ENCODE results near the gene ATP2B3. TPM values are rescaled to one million over a fixed set of nuclear protein-coding genes. Genes with fewer than 3 reads are reported as not detected.

ATP2B3 gene
- total RNA-seq, 1 experiment from 2014 or later = 0.21 TPM

GRCh38 chrX:153569475-153569874 lies 52.0 kb downstream of the ATP2B3 start:
- Histone ChIP-seq H3K9me3 (ENCODE audit: control insufficient read depth, insufficient read depth, low read depth, low read length) (no peaks in the 10 kb centered on the region), H3K27me3 (ENCODE audit: control insufficient read depth, insufficient read depth, low read length) (no peaks in the 10 kb centered on the region), H3K27ac (ENCODE audit: low read length) (no peak overlapping the region), H3K4me1 (ENCODE audit: control insufficient read depth, insufficient read depth, low read length) (no peaks in the 10 kb centered on the region), H3K36me3 (ENCODE audit: control insufficient read depth, insufficient read depth, low read length) (no peaks in the 10 kb centered on the region), H3K4me3 (ENCODE audit: low read depth in 2 of 2, low read length in 2 of 2) (no peak overlapping the region)
- POLR2A ChIA-PET = no interaction called here
- CTCF ChIA-PET = interaction anchor here (1.2 kb wide), 1 partner anchor 9 kb away, joined by 4 read pairs; no protein-coding TSS in a partner anchor
- no peak for ATAC-seq
- DNase-seq (ENCODE audit: low read depth, low spot score) = no peak
- BruUV-seq (replicated peaks) = no TSS peak
- TF ChIP-seq SIN3A (IDR thresholded peaks at IDR 0.05; ENCODE audit: borderline replicate concordance, insufficient read depth, low read depth, low read length) = no peak
- TF ChIP-seq, protein P1, sequence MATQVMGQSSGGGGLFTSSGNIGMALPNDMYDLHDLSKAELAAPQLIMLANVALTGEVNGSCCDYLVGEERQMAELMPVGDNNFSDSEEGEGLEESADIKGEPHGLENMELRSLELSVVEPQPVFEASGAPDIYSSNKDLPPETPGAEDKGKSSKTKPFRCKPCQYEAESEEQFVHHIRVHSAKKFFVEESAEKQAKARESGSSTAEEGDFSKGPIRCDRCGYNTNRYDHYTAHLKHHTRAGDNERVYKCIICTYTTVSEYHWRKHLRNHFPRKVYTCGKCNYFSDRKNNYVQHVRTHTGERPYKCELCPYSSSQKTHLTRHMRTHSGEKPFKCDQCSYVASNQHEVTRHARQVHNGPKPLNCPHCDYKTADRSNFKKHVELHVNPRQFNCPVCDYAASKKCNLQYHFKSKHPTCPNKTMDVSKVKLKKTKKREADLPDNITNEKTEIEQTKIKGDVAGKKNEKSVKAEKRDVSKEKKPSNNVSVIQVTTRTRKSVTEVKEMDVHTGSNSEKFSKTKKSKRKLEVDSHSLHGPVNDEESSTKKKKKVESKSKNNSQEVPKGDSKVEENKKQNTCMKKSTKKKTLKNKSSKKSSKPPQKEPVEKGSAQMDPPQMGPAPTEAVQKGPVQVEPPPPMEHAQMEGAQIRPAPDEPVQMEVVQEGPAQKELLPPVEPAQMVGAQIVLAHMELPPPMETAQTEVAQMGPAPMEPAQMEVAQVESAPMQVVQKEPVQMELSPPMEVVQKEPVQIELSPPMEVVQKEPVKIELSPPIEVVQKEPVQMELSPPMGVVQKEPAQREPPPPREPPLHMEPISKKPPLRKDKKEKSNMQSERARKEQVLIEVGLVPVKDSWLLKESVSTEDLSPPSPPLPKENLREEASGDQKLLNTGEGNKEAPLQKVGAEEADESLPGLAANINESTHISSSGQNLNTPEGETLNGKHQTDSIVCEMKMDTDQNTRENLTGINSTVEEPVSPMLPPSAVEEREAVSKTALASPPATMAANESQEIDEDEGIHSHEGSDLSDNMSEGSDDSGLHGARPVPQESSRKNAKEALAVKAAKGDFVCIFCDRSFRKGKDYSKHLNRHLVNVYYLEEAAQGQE (IDR thresholded peaks at IDR 0.05; ENCODE audit: insufficient read depth in 1 of 2, low read depth in 2 of 2, low read length in 1 of 2) = no peak
- in situ Hi-C loops (cut with HindIII; ENCODE audit: low pct_unique_long_range_greater_than_20kb, low sequenced_read_pairs) (no loop called here), intact Hi-C loops (cut with micrococcal nuclease; ENCODE audit: unreplicated experiment) (no loop called here)

- no peak for ATAC-seq
- no peaks in the 10 kb centered on the region for H3K27me3 ChIP-seq (ENCODE audit: control insufficient read depth, insufficient read depth, low read length)
- ChIA-PET CTCF (no interaction called here), POLR2A (no interaction called here)
- no TSS peak for BruUV-seq (replicated peaks)
- in situ Hi-C loops (cut with HindIII; ENCODE audit: low pct_unique_long_range_greater_than_20kb, low sequenced_read_pairs) = no loop called here
- TF ChIP-seq SIN3A (IDR thresholded peaks at IDR 0.05; ENCODE audit: borderline replicate concordance, insufficient read depth, low read depth, low read length) = no peak
- TF ChIP-seq, protein P2, sequence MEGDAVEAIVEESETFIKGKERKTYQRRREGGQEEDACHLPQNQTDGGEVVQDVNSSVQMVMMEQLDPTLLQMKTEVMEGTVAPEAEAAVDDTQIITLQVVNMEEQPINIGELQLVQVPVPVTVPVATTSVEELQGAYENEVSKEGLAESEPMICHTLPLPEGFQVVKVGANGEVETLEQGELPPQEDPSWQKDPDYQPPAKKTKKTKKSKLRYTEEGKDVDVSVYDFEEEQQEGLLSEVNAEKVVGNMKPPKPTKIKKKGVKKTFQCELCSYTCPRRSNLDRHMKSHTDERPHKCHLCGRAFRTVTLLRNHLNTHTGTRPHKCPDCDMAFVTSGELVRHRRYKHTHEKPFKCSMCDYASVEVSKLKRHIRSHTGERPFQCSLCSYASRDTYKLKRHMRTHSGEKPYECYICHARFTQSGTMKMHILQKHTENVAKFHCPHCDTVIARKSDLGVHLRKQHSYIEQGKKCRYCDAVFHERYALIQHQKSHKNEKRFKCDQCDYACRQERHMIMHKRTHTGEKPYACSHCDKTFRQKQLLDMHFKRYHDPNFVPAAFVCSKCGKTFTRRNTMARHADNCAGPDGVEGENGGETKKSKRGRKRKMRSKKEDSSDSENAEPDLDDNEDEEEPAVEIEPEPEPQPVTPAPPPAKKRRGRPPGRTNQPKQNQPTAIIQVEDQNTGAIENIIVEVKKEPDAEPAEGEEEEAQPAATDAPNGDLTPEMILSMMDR (IDR thresholded peaks at IDR 0.05) = no peak
- no peaks in the 10 kb centered on the region for H3K4me1 ChIP-seq (ENCODE audit: control insufficient read depth, insufficient read depth, low read length)
- H3K27ac ChIP-seq (ENCODE audit: low read length) = no peak overlapping the region
- no peak for DNase-seq (ENCODE audit: low read depth, low spot score)
- no peaks in the 10 kb centered on the region for H3K9me3 ChIP-seq (ENCODE audit: control insufficient read depth, insufficient read depth, low read depth, low read length)
- H3K36me3 ChIP-seq (ENCODE audit: control insufficient read depth, insufficient read depth, low read length) = no peaks in the 10 kb centered on the region
- no peak overlapping the region for H3K4me3 ChIP-seq (ENCODE audit: low read depth in 2 of 2, low read length in 2 of 2)
- intact Hi-C loops (cut with micrococcal nuclease; ENCODE audit: unreplicated experiment) = no loop called here
Measured at GRCh38 chrX:153571534-153571908, 54.1 kb downstream of the ATP2B3 start.

DNA sequence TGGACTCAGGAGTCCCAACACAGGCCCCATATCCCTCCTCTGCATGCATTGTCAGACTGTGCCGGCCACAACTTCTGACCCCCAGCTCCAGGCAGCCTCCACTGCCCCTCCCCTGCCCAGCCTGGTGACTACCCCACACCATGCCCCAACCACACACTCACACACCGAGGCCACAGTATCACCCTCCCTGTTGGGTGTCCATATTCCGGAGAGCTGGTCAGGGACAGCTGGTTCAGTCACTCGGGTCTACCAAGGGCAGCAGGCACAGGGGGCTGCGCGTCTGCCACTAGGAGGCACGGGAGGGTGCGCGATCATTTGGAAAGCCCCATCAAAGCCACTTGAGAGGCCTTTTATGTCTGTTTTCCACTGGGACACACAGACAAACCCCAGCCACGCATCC lies 55.2 kb downstream of the ATP2B3 start:
- no peaks in the 10 kb centered on the region for H3K27me3 ChIP-seq (ENCODE audit: control insufficient read depth, insufficient read depth, low read length)
- no peaks in the 10 kb centered on the region for H3K9me3 ChIP-seq (ENCODE audit: control insufficient read depth, insufficient read depth, low read depth, low read length)
- intact Hi-C loops (cut with micrococcal nuclease; ENCODE audit: unreplicated experiment) (no loop called here), in situ Hi-C loops (cut with HindIII; ENCODE audit: low pct_unique_long_range_greater_than_20kb, low sequenced_read_pairs) (no loop called here)
- H3K27ac ChIP-seq (ENCODE audit: low read length) = no peak overlapping the region
- no peak overlapping the region for H3K4me3 ChIP-seq (ENCODE audit: low read depth in 2 of 2, low read length in 2 of 2)
- TF ChIP-seq, protein P2 (IDR thresholded peaks at IDR 0.05) = no peak
- no peak for TF ChIP-seq POLR2AphosphoS5 (IDR thresholded peaks at IDR 0.05; ENCODE audit: low read depth, low read length)
- TF ChIP-seq TCF7L2 (IDR thresholded peaks at IDR 0.05; ENCODE audit: low read depth, low read length) = no peak
- no peak for TF ChIP-seq SIN3A (IDR thresholded peaks at IDR 0.05; ENCODE audit: borderline replicate concordance, insufficient read depth, low read depth, low read length)
- TF ChIP-seq, protein P1 (IDR thresholded peaks at IDR 0.05; ENCODE audit: insufficient read depth in 1 of 2, low read depth in 2 of 2, low read length in 1 of 2) = no peak
- CTCF ChIA-PET = no interaction called here
- no peaks in the 10 kb centered on the region for H3K4me1 ChIP-seq (ENCODE audit: control insufficient read depth, insufficient read depth, low read length)
- no TSS peak for BruUV-seq (replicated peaks)
- no peak for DNase-seq (ENCODE audit: low read depth, low spot score)
- POLR2A ChIA-PET = no interaction called here
- no peaks in the 10 kb centered on the region for H3K36me3 ChIP-seq (ENCODE audit: control insufficient read depth, insufficient read depth, low read length)
- no peak for ATAC-seq

Measured in Panc1 (cell line).